GM19238 (cell line): ENCODE results near the gene EVA1B.

Experiments used
- DNase-seq: peaks from one replicate; pipeline ENCODE4 v3.0.0; 2011; ENCODE audit warnings: low spot score; ENCODE audit not compliant: insufficient read length

The EVA1B gene

DNA sequence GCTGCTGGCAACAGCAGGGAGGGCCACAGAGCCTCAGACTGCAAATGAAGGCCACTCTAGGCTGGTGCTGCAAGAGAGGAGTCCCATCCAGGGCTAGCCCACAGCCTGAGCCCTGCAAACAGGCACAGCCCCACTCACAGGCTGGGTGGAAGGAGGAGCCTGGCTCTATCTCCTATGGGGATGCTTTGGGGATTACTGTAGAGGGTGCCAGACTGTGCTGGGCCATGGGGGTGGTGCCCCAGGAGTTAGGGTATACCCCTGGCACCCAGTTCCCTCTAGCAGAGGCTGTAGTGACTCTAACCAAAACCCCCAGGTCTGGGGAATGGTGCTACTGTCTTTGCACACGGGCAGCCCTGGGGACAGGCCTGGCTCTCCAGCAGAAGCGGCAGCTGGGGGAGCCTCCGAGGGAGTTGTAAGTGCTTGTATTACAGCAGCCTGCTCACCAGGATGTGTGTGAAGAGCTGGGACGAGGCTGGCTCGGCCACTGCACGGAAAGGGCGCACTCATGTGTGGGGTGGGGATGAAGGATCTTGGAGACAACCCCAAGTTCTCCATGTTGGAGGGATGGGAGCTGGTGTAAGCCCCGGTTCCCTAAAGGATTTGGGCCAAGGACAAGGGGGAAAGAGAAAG is 23.4 kb upstream of the EVA1B start:
- no peak for DNase-seq

DNA sequence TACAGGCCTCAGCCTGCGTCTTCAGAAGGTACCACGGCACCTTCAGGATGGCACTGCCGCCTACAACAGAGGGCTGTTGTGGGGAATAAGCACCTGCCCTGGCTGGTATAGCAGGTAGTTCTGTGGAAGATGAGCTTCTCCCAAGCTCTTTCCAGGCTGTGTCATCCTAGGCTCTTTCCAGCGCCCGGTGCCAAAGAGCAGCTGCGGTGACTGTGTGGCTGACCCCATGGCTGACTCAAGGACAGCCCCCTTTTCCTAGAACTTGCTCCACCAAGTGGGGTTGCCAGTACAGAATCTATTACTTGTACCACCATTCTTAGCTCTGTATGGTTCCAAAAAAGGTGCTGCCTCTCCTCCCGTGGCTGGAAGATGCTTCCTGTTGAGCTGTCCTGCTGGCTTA is 21.9 kb upstream of the EVA1B start:
- DNase-seq, result no peak

DNA sequence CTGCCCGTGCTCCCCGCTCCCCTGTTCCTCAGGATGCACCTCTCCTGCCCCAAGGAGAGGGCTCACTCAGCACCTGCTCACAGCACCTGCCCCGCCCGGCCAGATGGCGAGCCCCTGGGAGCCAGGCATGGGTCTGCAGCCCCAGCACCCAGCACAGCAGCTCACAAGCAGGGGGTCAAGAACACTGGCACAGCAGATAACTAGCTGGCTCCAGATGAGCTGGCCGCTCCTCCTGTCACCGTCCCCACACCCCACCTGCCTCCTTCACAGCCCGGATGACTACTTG is 20.9 kb upstream of the EVA1B start:
- DNase-seq, result no peak

DNA sequence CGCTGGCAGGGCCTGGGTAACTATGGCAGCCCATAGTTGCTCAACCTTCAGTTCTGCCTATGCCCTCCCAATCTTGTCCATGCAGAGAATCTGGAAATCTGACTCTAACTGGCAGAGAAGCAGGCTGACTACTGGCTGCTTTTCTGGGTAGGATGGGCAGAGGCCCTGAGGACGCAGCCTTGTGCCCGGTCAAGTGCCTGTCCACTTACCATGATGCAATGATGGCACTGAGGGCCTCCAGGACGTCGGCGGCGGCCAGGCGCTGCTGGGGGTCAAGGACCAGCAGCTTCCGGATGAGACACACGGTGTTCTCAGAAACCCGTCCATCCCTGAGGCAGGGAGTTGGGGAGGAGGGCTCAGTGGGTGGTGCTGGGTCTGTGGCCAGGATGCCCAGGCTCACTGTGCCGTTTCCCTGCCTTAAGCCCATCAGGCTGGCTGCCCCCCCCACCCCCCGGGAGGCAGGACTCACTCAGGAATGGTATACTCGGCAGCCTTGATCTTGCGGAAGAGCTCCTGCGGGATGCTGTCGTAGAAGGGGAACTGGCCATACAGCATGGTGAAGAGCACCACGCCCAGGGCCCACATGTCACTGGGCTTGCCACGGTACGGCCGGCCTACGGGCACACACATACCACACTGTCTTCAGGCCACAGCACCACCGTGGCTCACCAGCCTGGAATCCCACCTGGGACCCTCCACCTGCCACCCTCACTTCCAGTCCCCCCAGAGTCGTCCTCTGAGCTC is 20.4 kb upstream of the EVA1B start:
- DNase-seq, result no peak

DNA sequence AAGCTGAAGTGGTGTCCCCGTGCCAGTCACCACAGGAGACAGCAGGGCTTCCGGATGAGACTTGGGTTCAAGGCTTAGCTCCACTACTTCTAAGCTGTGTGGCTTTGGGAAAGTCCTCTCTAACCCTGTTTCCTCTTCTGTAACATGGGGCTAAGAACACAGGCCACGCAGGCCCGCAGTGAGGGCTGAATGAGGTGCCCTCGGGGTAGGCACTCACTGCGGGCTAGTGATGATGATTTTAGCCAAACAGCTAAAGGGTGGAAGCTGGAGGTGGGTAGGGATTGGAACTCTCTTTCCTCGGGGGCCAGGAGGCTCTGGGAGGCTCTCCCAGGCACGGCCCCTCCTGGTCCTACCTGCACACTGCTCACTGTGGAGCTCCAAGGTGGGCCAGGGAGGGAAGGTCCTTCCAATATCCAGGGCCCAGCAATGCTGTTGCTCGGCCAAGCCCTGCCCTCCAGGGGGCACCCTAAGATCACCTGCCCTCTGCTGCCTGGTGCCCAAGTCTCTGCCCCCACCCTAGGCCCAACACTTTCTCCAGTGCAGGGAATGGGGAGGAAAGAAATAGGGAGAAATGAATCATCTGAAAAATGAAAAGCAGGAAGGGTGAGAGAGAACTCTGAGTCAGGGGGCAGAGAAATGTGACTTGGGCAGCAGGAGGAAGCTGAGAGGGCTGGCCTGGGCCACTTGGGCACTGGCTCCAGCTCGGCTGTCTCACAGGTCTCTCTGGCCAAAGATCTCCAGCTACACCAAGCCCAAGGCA is 19.2 kb upstream of the EVA1B start:
- no peak for DNase-seq

DNA sequence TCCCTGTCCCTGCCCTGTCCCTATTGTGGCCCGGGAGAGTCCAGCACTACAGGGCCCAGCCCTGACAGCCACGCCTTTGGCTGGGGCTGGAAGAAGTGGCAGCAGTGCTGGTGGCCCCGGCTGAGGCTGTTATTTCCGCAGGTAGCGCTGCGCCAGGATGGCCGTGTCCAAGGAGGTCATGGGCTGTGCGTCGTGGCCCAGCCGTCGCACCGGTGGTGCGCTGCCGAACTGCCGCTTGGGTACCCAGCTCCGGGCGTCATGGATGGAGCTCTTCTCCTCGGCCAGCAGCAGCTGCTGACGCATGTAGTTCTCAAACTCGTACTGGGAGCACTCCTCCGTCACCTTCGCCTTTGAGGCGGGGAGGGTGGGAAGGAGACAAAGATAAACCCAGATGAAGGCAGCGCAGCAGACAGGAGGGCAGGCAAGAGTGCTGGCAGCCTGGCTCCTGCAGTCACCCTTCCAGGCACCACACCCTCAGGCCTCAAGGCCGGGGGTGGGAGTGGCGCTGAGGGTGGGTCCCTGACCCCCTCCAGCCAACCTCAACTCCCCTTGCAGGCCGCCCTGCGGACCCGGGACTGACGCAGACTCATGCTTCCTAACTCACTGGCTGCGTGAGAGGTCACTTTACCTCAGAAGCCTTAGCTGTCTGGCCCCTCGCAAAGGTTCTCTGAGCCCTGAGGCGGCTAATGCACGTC is 18.3 kb upstream of the EVA1B start:
- no peak for DNase-seq

DNA sequence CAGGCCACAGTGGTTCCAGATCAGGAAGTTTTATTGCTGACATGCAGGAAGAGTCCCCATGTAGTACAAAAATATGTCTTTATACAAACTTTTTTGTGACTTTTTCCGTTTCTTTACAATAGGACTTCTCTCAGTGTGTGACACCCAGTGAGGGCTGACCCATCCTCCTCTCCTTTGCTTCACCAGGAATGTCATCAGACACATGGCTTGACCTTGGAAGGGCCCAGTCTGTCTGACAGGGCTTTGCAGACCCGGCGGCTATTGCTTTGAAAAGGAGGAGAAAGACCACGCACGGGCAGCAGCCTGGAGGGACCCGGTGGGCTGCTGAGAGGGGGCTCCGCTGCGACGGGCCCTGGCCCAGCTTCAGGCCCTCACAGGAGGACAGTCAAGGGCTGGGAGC is 16.2 kb upstream of the EVA1B start:
- DNase-seq, result no peak

DNA sequence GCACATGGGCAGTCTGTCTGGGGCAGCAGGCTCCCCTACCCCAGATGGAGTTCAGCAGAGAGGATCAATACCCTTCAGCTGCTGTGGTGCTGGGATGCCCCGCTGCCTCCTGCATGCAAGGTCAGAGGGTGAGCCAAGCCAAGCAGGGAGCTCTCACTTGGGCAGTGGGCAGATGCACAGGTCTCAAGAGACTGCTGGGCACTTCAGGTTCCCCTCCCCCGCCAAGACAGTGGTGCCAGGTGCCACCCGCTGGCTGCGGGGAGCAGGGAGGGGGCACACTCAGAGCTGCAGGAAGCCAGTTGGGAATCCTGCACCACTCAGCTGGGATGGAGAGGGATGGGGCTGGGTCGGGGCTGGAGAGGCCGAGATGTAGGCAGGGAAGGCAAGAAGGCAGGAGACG is 15.8 kb upstream of the EVA1B start:
- DNase-seq, result no peak

DNA sequence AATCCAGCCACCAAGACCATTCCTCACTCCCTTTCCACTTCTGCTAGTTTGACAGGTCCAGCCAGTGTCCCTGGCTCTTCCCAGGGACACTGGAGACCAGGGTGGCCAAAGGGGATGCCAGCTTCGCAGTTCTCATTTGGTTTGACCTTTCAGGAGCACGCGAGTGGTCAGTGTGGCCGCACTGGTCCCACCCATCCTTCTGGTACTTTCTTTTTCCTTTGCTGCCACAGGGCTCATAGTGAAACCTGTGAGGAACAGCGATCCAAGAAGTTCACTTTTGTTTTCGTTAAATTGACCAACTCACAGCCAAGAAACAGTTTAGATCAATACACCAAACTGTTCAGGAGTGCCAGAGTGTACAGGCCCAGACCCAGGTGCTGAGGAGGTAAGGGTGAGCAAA is 14.4 kb upstream of the EVA1B start:
- no peak for DNase-seq

DNA sequence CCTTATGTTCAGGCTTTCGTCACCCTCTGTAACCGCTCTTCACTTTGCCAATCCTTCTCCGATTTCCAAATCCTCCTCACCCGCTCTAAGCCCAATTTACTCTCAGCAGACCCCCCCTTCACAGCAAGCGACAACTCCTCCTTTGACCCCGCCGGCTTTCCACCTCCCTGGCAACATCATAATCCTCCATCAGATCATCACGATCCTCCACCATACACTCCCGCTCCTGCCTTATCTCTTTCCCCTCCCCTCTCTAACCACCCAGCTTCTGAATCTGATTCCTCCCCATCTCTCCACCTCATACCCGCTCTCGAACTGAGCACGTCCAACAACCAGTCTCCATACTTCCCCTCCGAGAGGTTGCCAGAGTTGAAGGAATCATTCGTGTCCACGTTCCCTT is 7.5 kb upstream of the EVA1B start:
- DNase-seq, result no peak

DNA sequence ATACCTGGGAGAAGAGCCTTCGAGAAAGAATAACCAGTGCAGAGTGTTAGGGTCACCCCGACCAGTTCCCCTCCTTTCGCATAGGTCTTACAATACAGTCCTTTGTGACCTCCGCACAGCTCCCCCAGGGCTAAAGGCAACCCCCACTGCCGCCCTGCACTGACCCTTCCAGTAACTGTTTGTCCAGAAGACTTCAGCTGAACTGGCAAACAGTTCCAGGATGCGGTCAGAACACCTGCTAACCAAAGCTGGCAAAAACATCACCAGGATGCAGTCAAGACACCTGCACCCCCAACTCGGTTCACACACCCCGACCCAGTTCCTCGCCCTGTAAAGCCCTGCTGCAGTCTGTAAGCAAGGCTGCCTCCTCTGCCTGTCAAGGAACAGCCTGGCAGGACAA is 6.4 kb upstream of the EVA1B start:
- no peak for DNase-seq

DNA sequence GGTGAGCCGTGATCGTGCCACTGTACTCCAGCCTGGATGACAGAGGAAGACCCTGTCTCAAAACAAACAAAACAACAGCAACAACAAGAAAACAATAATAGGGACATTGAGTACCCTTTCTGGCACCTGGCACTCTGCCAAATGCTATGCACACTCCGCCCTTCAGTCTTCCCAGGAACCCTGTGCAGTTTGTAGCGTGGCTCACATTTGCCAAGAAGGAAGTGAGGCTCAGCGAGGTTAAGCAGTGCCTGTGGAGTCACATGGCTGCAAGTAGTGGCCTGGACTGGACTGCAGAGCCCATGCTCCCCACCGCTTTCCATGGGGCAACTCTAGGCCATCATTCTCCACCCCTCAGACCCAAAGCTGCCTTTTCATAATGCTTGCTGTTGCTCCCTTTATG is 5.3 kb upstream of the EVA1B start:
- no peak for DNase-seq

DNA sequence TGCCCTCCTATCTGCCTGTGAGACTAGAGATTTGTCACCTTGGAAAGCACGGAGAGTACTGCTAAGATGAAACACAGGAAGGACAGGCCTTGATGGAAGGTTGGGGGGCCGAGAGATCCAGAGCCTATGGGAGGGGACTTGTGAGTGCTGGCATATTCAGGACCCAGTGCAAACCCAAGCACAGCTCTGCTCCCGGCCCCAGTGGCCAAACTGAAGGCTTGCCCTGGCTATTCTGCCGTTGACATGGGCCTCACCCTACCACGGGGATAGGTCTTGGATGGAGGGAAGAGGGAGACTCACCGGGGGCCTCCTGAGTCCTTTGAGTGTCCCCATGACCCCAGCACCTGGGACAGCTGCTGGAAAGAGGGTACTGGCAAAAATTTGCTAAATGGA is 4.6 kb upstream of the EVA1B start:
- DNase-seq, result no peak

DNA sequence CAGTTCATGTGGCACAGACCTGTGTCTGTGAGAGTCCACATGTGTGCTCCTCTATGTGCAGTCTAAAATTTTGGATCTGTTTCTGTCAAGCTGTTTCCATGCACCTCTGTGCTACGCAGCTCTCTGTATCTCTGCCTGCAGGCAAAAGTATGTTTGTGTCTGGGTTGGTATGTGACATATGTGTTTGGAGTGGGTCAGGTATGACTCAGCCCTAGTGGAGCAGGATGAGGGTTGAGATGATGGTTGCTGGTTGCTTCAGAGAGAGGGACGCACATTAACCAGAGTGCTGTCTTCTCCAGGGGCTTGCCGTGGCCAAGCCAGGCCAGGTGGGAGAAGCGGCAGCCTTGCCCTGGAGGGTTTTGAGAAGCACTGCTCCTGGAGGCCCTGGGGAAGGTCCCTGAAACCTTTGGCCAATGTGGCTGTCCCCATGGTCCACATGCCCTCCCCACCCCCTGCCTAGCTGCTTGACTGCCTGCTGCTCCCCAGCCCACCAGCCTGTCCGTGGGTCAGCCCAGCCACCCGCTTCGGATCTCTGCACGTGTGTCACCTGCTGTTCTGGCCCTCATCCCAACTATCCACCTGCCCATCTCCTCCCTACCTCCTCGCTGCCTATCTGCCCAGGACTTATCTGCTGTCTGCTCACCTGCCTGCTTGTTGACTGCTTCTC is 4.1 kb upstream of the EVA1B start:
- DNase-seq, result no peak

DNA sequence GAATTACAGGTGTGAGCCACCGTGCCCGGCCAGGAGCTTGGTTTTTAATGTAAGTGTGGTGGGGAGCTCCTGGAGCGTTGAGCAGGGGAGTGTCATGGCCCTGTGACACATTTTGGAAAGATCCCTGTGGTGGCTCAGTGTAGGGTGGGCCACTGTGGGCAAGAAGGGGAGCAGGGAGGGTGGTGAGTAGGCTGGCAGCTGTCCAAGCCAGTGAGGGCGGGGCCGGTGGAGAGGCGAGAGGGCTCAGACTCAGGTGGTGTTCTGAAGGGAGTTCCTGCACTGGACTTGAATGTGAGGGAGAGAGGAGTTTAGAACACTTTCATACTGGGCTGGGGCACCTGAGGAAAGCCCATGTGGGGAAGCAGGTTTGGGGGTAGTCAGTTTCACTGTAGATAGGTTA is 3.1 kb upstream of the EVA1B start:
- DNase-seq, result no peak

DNA sequence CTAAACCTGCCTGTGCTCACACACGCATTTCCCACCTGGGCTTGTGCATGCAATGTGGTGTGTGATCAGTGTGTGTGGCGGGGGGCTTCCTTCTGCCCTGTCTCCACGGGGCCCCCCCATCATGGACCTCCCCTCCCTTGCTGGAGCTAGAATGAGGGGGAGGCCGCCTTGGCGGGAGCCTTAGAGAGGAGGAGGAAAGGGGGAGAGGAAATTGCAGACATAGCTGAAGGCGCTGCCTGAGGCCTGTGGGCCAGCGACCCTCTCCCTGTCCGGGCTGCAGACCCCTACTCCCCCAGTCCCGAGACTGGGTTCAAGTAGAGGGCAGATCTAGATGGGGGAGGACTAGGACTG is 883 bp upstream of the EVA1B start:
- DNase-seq, result no peak

DNA sequence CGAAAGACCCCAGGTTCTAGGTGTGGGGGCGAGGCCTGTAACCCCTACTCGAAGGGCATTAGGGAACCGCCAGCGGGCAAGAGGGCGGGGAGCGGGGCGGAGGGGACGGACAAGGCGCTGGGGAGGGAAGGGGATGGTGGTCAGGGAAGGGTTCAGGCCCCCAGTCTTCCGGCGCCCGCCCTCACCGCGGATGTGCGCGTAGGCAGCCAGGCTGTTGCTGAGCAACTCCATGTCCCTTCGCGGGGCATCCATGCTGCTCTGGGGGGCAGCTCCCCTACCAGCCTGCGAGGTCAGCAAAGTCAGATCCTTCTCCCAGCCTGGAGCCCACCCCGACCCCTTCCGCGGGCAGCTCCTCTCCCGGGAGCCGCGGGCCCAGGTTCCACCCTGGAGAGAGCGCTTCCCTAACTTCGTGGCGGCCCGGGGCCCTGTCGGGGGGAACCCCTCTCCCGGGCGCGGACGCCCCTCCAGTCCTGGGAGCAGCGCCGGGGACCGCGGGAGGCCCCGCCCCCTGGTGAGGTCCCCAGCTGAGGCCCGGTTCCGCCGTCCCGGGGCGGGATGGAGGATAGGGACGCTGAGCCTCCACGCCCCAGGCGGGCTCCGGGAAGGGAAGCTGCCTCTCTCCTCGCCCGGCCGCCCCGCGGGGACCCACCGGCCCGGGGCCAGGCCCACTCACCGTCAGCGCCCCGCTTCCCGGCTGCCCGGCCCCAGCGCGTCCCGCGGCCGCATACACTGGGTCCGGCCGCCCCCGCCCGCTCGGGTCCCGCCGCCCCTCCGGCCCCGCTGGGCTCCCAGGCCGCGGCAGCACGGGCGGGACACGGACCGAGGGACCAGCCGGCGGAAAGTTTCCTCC is 434 bp downstream of the EVA1B start:
- peak; percentile 56 for DNase-seq

DNA sequence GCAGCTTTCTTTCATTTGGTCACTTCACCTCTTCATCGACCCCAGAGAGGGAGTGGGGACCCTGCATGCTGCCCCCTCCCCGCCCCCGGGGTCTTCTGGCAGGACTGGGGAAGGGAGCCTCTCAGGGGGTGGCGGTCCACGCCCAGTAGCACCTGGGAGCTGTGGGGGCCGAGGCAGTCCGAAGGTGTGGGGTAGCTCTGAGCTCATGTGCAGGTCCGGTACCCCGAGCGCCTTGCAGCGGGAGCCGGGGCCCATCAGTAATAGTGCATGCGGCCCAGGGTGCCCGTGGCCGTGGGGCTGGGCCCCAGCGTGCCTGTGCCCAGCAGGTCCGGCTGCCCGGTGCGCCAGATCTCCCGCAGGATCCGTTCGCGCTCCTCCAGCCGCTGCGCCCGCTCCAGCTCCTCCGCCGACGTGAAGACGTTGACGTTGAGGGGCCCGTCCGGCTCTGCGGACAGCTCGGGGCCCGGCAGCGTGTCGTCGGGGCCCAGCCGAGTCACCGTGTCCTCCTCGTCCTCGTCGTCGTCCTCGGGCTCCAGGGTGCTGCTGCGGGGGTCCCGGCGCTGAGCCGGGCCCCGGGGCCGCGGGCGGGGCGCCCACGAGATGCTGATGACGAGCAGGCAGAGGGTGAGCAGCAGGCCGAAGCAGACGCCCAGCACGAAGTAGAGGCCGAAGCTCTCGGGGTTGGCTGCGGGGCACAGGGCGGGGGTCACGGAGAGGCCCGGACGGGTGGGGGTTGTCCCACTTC is 1.2 kb downstream of the EVA1B start:
- no peak for DNase-seq

DNA sequence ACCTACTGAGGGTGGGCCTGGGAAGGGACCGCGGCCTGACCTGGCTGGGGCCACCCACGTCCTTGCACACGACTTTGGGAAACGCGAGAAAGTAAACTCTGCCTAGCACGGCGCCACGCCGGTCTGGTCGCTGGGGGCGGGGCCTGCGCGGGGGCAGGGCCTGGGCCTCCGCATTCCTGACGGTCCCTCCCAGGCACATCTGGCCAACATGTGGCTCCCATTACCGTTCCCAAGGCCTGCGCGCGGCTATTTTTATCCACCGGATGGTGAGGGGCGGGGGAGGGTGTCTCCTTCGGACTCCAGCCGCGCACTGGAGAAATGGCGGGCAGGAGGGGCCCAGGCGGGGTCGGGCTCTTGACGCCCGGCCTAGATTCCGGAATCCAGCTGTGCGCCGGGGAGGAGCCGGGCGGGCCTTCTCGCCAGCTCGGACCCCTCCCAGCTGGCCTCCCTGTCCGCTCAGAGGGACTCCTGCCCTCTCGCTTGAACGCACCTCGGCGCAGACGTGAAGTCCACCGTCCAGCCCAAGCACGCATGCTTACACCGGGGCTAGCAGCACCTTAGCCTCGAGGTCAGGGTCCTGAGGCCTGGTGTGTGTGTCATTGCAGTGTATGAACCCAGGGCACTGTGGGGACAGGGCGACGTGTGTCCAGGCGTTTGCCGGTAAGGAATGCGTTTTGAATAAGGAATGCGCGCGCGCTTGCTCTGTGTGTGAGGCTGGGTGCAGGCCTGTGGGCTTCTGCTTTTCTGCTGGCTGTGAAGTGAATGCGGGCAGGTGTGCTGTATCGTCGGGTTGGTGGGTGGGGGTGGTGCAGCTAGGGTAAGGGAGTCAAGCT is 2.1 kb downstream of the EVA1B start:
- peak; percentile 27 for DNase-seq
